GM21367 (cell line): Measurements from ENCODE around the gene TRAPPC3.
A peak's percentile ranks its signal among the peaks of the same experiment; 100 is the strongest.

ENCODE experiments used
- ATAC-seq: cut with Tn5 transposase; IDR thresholded peaks from one replicate; pipeline ENCODE4 v1.9.1; 2021; ENCODE audit not compliant: unreplicated experiment

The TRAPPC3 gene

DNA sequence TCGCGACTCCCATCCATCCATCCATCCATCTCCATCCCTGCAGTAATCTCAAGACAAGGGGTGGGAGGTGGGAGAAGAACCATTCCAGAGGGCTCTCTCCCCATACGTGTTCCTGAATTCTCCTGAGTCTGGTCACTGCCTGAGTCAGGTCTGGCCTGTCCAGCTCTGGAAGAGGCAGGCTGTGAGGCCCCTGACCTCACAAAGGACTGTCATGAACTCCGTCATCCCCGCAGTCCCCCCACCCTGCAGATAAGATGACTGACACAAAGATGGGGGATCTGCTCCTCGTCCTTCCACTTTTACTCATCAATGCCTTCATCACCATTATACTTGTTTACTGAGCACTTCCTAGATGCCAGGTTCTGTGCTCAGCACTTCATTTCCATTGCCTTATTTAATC, 5.0 kb upstream of the TRAPPC3 start:
- ATAC-seq = no peak

- no peak for ATAC-seq
Observed at GRCh38 chr1:36153476-36153875, 4.2 kb upstream of the TRAPPC3 start.

DNA sequence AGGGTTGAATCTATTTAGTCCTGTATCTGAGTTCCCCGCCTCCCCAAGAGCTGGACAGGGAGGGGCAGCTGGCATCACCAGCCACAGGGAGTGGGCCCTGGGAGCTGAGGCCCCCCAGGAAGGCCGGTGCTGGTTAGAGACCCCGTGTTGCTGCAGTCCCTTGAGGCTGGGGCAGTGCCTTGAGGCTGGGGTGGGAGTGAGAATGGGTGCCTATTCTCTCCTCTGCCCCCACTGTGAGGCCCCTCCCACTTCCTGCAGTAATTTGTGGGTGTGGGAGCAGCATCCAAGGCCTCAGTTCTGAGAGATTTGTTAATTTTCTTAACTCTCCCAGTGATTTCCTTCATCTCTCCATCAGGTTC, 2.5 kb upstream of the TRAPPC3 start:
- no peak for ATAC-seq

DNA sequence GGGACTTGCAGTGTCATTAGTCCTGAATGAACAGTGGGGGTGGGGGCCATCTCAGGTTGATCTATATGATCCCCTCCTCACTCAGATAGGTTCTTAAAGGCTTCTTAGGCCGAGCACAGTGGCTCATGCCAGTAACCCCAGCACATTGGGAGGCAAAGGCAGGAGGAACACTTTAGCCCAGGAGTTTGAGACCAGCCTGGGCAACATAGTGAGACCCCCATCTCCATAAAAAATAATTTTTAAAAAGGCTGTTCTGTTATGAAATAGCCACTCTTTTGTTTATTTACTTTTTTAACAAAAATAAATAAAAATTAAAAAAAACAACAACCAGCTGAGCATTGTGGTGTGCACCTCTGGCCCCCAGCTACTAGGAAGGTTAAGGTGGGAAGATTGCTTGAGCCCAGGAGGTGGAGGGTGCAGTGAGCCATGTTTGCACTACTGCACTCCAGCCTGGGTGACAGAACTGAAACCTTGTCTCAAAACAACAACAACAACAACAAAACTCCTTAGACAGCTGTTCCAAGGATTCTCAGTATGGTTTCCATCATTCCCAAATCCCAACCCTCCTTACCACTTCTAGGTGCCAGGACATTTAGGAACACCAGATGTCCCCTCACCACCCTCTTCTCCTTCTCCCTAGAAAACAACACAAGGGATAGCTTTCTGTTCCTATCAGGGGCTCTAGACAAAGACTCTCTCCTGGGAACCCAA, 2.0 kb upstream of the TRAPPC3 start:
- ATAC-seq = no peak

DNA sequence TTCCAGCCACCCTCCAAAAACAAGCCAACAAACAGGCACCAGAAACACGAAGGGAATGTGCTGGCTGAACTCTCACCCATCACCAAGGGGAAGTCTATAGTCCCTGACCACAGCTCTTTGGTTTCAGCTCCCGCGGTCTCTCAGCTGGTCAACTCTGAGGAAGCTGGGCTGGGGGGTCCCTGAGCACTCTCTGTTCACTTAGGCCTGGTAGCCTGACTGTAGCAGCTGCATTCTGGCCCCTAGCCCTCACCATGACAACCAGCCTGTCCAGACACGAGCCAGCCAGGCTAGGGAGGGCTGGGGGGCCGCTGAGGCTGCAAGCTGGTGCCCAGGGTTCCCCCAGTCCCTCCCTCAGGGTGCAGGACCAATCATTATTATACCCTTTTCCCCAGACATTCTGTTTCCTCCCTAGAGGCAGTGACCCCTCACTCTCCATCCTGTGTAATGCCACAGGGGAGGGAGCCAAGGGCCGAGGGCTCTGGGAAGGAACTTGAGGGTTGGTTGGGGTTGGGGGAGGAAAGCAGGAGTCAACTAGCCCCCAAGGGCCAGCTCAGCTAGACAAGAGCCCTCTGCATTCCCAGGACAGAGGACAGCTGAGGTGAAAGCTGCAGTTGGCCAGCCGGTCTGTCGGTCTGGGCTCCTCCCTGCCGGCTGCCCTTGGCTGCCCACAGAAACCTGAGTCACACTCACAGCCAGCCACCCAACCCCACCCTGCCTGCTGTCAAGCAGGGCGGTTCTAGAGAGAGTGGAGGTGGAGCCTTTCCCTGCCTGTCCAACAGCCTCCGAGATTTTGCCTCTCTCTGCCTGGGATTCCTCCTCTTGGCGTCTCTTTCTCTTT, 1.2 kb upstream of the TRAPPC3 start:
- peak; percentile 43 for ATAC-seq

DNA sequence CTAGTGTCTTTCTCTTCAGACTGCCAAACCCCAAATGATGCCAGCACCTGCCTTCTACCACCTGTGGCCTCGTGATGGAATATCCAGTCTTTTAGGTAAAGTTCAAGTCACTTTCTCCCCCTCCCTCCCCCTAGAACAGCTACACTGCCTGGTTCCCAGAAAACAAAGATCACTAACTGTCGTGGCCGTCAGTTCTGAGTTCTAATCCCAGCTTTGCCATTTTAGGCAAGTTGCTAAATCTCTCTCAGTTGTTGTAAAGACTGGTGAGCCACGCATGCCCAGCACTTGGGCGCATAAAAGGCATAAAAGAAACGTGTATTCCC, 648 bp upstream of the TRAPPC3 start:
- no peak for ATAC-seq

- no peak for ATAC-seq
Observed at GRCh38 chr1:36148821-36149236, 457 bp downstream of the TRAPPC3 start.

DNA sequence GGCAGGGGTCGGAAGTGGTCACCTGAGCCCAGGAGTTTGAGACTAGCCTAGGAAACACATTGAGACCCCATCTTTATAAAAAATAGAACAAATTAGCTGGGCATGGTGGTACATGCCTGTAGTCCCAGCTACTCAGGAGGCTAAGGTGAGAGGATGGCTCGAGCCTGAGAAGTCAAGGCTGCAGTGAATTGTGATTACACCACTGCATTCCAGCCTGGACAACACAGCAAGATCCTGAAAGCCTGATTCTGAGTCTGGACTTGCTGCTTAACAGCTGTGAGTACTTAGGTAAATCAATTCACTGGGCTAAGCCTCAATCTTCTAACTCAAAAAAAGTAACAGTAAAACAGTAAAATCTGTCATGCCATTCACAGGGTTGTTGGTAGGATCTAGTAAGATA, 4.9 kb downstream of the TRAPPC3 start:
- no peak for ATAC-seq

- ATAC-seq = no peak
Observed at GRCh38 chr1:36143424-36143823, 5.9 kb downstream of the TRAPPC3 start.

DNA sequence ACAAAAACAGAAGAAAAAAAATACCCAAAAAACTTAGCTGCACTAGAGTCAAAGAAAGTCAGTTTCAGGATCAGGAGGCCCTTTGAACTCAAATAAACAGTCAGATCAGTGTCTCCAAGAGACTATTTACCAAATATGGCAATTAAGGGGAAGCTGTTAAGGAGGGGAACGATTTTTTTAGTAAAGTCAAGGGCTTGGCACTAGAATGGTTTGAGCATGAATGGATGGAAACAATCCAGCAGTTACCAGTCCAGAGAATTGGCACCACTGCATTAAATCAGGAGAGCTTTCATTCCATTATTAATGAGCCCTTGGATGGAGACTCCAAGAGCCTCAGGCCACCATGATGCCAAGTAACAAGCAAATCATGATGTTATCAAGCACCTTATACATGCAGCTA, 7.2 kb downstream of the TRAPPC3 start:
- no peak for ATAC-seq

DNA sequence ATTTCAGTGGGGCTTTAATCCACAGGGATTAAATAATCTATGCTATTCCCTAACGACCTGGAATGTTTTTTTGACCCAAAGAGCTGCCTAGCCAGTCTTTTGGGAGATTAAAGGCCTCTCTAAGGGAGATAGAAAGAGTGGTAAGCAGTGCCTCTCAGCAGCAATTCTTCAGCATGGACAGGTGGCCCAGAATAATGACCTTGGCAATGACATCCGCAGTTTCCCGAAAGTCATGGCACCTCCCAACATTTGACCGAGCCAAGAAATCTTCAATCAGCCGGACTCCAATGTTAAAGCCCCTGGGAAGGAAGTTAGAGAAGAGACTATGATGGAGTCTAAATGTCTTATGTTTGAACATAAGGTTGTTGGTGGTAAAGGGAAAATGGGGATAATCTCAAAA, 9.8 kb downstream of the TRAPPC3 start:
- ATAC-seq = no peak

DNA sequence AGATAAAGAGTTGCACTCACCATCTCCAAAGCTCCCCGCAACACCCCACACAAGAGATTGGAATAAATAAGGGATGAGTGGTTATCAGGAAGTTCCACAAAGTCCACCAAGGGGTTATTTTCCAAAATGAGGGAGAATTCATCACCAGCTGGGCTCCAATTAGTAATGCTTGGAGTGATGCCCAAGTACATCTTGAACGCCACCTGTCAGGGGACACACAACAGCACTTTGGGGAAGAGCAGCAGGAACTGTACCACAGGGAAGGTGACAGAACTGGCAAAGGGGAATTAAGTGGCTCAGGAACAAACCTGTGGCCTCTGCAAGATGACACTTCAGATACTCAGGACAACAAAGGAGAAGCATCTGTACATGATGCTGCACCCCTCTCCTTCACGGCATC, 11.5 kb downstream of the TRAPPC3 start:
- ATAC-seq = no peak

DNA sequence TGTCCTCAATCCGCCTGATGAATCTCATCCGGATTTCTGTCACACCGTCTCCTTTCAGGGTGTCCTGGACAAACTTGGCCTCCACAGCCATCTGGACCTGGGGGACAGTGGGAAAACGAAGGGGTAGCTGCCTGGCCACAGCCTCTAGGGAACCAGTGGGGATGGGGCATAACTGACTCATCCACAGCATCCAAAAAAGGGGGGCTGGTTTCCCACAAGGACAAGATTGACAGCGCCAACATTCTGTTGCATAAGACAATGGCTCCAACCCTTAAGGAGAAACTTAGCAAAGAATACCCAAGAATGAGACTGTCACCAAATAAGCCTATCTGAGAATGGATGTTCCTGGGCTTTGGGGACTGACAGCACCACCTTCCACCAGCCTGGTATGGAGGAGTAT, 12.1 kb downstream of the TRAPPC3 start:
- no peak for ATAC-seq

DNA sequence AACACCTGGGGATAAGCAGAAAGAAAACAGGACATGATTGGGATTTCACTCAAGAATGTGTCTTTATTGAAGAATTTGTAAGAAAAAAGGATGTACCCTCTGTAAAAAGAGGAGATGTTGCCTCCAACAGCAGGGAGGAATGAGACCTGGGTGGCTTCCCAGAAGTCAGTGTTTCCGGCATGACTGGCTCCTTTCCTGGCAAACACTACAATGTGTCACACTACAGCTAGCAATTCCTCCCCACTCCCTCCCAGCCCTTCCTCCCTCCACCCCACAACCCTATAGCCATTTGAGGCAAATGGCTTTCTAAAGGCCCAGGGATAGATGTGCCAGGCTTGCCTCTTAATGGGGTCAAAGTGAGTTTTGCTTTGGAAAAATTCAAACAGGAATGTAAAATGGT, 12.8 kb downstream of the TRAPPC3 start:
- no peak for ATAC-seq

GRCh38 chr1:36135796-36136195, 13.5 kb downstream of the TRAPPC3 start:
- ATAC-seq = no peak

- no peak for ATAC-seq
Observed at GRCh38 chr1:36135330-36135667, 14.0 kb downstream of the TRAPPC3 start.

DNA sequence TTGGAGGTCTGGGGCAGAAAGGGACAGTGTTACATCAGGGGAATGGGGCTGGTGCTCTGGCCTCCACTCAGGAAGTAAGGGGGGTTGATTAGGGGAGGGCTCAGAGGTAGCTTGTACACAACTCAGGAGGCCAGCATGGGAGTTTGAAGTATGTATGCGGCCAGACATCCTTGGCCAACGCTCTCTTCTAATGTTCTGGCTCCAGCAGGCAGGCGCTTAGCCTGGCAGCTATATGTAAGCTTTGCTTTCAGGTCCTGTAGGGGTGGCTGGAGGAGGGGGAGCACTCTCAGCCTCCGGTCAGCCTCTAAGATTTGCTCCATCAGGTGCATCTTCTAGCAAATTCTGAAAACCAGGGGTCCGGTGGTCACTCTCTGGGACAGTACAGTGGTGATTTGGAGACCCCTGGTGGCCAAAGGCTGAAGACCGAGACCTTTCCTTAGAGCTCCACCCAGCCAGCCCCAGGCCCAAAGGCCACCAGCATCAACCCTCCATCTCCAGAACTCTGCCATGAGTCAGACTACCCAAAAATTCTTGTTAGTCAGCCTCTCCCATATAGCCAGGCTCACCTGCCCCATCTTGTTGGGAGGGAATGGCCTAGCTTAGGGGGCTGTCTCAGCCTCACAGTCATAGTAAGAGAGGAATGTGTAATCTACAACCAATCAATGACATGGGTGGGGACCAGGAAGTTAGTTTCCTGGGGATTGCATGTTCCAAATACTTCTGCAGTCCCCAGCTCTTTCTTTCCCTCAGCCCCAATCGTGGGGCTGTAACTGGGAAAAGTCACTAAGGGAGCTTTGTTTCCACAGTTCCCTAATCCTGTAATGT, 14.6 kb downstream of the TRAPPC3 start:
- no peak for ATAC-seq

GRCh38 chr1:36134031-36134430, 15.3 kb downstream of the TRAPPC3 start:
- ATAC-seq = no peak

GRCh38 chr1:36133484-36133883, 15.8 kb downstream of the TRAPPC3 start:
- no peak for ATAC-seq

GRCh38 chr1:36132029-36132428, 17.3 kb downstream of the TRAPPC3 start:
- ATAC-seq = no peak

- no peak for ATAC-seq
Observed at GRCh38 chr1:36128905-36129206, 20.4 kb downstream of the TRAPPC3 start.
